ENCODE data around the gene EEF1A2. TPM values are rescaled to one million over a fixed set of nuclear protein-coding genes. Genes with fewer than 3 reads are reported as not detected.

EEF1A2 gene
- total and polyA plus RNA-seq, 2 experiments from 2014 or later = 1.3 to 37.1 TPM

GRCh38 chr20:63451821-63452220, 47.1 kb downstream of the EEF1A2 start (continued):
- TF ChIP-seq POLR2AphosphoS5 (IDR thresholded peaks at IDR 0.05; ENCODE audit: low read depth) (no peak), ZNF462 (CRISPR knock-in tag; IDR thresholded peaks at IDR 0.05) (no peak), JUNB (IDR thresholded peaks at IDR 0.05; ENCODE audit: unreplicated experiment) (no peak), ETS1 (IDR thresholded peaks at IDR 0.05) (no peak)

- H3K27me3 Mint-ChIP-seq (ENCODE audit: insufficient read depth, low read depth, poor library complexity) = peaks cover 19% of the 10 kb centered on the region
- ATAC-seq (peak; percentile 8; the same call in 2 of the 3 replicates), DNase-seq (ENCODE audit: low spot score) (no peak)
- Histone ChIP-seq H3K4me1 (ENCODE audit: insufficient read depth) (peaks cover 13% of the 10 kb centered on the region; the same call in 1 of the 2 replicates), H2AFZ (no peak overlapping the region), H3K36me3 (ENCODE audit: insufficient read depth) (no peaks in the 10 kb centered on the region), H4K20me1 (replicated peaks; ENCODE audit: insufficient read depth) (peaks cover 14% of the 10 kb centered on the region), H3F3A (replicated peaks; ENCODE audit: low read depth) (no peaks in the 10 kb centered on the region; the same call in 1 of the 2 replicates), H3K79me2 (replicated peaks; ENCODE audit: insufficient read depth) (peaks cover 49% of the 10 kb centered on the region), H3K4me3 (no peak overlapping the region), H3K27me3 (ENCODE audit: insufficient read depth) (no peaks in the 10 kb centered on the region), H3K9me2 (ENCODE audit: insufficient read depth) (no peaks in the 10 kb centered on the region), H3K27ac (ENCODE audit: low read depth) (no peak overlapping the region), H3K4me2 (no peak overlapping the region)
- no peak overlapping the region for H3K27ac Mint-ChIP-seq
- no peaks in the 10 kb centered on the region for H3K9me3 Mint-ChIP-seq
- H3K4me3 Mint-ChIP-seq = no peak overlapping the region
- peaks cover 40% of the 10 kb centered on the region for H3K4me1 Mint-ChIP-seq
- H3K36me3 Mint-ChIP-seq (ENCODE audit: low read depth) = peaks cover 3% of the 10 kb centered on the region; the same call in 2 of the 3 replicates
- TF ChIP-seq JUNB (IDR thresholded peaks at IDR 0.05; ENCODE audit: unreplicated experiment) (no peak), CTCF (conservative IDR thresholded peaks at IDR 0.05; ENCODE audit: low read depth in 2 of 2) (no peak), STAT1 (IDR thresholded peaks at IDR 0.05; ENCODE audit: unreplicated experiment) (no peak)
These were observed 48.8 kb downstream of the EEF1A2 start for GRCh38 chr20:63449796-63450730.

Data from GM23338 (cell line).